Measurements from ENCODE around the gene EFHB.
A peak's percentile ranks its signal among the peaks of the same experiment; 100 is the strongest.

EFHB gene

DNA sequence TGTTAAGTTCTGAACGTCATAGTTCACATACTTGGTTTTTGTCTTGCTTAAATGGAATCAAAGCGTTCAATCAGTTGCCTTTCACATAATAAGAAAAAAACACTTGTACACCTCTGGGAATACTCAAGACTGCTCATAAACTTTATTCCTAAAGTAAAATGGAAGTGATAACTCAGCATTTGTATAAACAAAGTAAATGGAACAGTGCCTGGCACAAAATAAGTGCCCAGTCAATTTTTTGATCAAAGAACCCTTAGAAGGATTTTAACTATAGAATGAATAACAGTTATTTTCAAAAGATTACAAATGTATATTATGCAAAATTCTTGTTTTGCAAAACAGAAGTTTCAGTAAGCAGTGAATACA lies 14.2 kb upstream of the EFHB start:
- peak overlapping the region; percentile 99 for H3K4me3 Mint-ChIP-seq
- no peak for DNase-seq
- H3K27ac Mint-ChIP-seq, result peak overlapping the region; percentile 100
- H3K9me3 Mint-ChIP-seq, result peaks cover 18% of the 10 kb centered on the region
- H3K4me1 Mint-ChIP-seq, result peaks cover 40% of the 10 kb centered on the region
- peaks cover 3% of the 10 kb centered on the region for H3K27me3 Mint-ChIP-seq (ENCODE audit: low read depth, poor library complexity)
- H3K36me3 Mint-ChIP-seq (ENCODE audit: low read depth), result peaks cover 31% of the 10 kb centered on the region
- TF ChIP-seq, protein P1, sequence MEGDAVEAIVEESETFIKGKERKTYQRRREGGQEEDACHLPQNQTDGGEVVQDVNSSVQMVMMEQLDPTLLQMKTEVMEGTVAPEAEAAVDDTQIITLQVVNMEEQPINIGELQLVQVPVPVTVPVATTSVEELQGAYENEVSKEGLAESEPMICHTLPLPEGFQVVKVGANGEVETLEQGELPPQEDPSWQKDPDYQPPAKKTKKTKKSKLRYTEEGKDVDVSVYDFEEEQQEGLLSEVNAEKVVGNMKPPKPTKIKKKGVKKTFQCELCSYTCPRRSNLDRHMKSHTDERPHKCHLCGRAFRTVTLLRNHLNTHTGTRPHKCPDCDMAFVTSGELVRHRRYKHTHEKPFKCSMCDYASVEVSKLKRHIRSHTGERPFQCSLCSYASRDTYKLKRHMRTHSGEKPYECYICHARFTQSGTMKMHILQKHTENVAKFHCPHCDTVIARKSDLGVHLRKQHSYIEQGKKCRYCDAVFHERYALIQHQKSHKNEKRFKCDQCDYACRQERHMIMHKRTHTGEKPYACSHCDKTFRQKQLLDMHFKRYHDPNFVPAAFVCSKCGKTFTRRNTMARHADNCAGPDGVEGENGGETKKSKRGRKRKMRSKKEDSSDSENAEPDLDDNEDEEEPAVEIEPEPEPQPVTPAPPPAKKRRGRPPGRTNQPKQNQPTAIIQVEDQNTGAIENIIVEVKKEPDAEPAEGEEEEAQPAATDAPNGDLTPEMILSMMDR (IDR thresholded peaks at IDR 0.05), result no peak

- TF ChIP-seq, protein P1 (IDR thresholded peaks at IDR 0.05), result no peak
- H3K36me3 Mint-ChIP-seq (ENCODE audit: low read depth), result peaks cover 31% of the 10 kb centered on the region
- peak; percentile 54 for DNase-seq
Observed at GRCh38 chr3:19947549-19948225, 13.7 kb upstream of the EFHB start.

DNA sequence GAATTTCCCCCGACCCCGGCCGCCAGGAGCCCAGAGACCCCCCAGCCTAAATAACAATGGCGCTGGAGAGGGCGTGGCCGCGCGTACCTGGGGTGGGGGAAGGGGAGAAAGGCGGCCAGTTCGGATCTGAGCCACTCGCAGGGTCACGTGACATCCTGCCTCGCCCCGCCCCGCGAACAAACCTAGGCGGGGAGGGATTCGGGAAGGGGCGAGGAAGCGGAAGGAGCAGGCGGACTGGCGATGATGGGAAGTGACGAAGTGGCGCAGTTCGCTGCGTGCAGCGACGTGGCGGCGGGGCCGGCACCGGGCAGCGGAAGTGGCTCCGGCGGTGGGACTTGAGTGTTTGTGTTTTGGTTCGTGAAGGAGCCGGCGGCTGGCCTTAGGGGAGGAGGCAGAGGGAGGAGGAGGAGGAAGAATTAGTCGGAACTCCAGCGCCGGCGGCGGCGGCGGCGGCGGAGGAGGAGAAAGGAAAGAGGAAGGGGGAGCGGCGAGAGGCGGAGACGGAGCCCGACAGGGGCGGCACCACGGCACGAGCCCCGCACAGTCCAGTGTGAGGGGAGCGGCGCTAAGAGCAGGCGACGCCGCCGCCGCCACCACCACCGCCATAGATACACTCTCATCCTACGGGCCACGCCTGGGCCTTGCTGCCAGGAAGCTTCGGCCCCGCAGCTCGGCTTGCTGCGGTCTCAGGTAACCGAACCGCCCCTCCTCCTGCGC lies 13.0 kb upstream of the EFHB start, which contains the start of gene RAB5A:
RAB5A (plus strand) TSS at position 266 of the 717 bp plus-strand sequence. CDS start 3,802 bp downstream, outside the sequence.
- Mint-ChIP-seq H3K4me3 (peak within 1 kb of the TSS; percentile 99), H3K27ac (peak within 1 kb of the TSS; percentile 100), H3K36me3 (ENCODE audit: low read depth) (peaks cover 30% of the 10 kb centered on the region), H3K9me3 (peaks cover 27% of the 10 kb centered on the region), H3K4me1 (peaks cover 40% of the 10 kb centered on the region), H3K27me3 (ENCODE audit: low read depth, poor library complexity) (peaks cover 3% of the 10 kb centered on the region)
- TF ChIP-seq, protein P1 (IDR thresholded peaks at IDR 0.05), result no peak
- peak; percentile 94 for DNase-seq

More at GRCh38 chr3:19947549-19948225, 13.7 kb upstream of the EFHB start:
- H3K27ac Mint-ChIP-seq, result peak overlapping the region; percentile 100
- peaks cover 40% of the 10 kb centered on the region for H3K4me1 Mint-ChIP-seq
- peaks cover 21% of the 10 kb centered on the region for H3K9me3 Mint-ChIP-seq
- H3K27me3 Mint-ChIP-seq (ENCODE audit: low read depth, poor library complexity), result peaks cover 3% of the 10 kb centered on the region
- peak overlapping the region; percentile 99 for H3K4me3 Mint-ChIP-seq

- H3K4me3 Mint-ChIP-seq, result peak overlapping the region; percentile 99
- TF ChIP-seq, protein P1 (IDR thresholded peaks at IDR 0.05), result no peak
- H3K4me1 Mint-ChIP-seq, result peaks cover 40% of the 10 kb centered on the region
- DNase-seq, result no peak
- H3K9me3 Mint-ChIP-seq, result peaks cover 27% of the 10 kb centered on the region
- peaks cover 24% of the 10 kb centered on the region for H3K36me3 Mint-ChIP-seq (ENCODE audit: low read depth)
- peaks cover 3% of the 10 kb centered on the region for H3K27me3 Mint-ChIP-seq (ENCODE audit: low read depth, poor library complexity)
- peak overlapping the region; percentile 100 for H3K27ac Mint-ChIP-seq
Observed at GRCh38 chr3:19945969-19946831, 12.2 kb upstream of the EFHB start.

DNA sequence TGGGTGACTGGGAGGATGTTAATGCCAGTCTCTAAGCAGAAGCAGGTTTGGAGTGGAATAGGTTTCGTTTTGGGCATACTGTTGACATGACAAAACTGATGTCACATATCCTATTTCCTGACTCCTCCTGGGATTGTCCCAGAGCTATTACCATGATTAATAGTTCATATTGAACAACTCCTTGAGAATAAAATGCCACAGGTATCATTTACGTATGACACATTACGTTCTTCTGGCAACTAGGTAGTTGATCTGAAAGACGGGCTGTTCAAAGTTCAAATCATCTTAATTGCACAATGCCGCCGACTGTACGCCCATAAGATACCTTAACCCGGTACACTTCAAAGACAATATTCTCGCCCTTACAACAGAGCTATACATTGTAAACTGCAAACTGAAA lies 11.5 kb upstream of the EFHB start:
- H3K36me3 Mint-ChIP-seq (ENCODE audit: low read depth), result peaks cover 18% of the 10 kb centered on the region
- DNase-seq, result no peak
- H3K9me3 Mint-ChIP-seq, result peaks cover 27% of the 10 kb centered on the region
- no peak overlapping the region for H3K27ac Mint-ChIP-seq
- peaks cover 40% of the 10 kb centered on the region for H3K4me1 Mint-ChIP-seq
- H3K27me3 Mint-ChIP-seq (ENCODE audit: low read depth, poor library complexity), result peaks cover 3% of the 10 kb centered on the region
- peak overlapping the region; percentile 99 for H3K4me3 Mint-ChIP-seq
- TF ChIP-seq, protein P1 (IDR thresholded peaks at IDR 0.05), result no peak

Data from nephron progenitor cell (in vitro differentiated cells).